Measurements from ENCODE around the gene BMPR1A. TPM values are rescaled to one million over a fixed set of nuclear protein-coding genes. Genes with fewer than 3 reads are reported as not detected.
A peak's percentile ranks its signal among the peaks of the same experiment; 100 is the strongest.

Gene BMPR1A
- total RNA-seq, 3 donors from 2014 or later, result 49.8 to 87.2 (median 57.4) TPM

GRCh38 chr10:86755454-86755739 lies 1.0 kb upstream of the BMPR1A start:
- Histone ChIP-seq H3K9me3 (no peaks in the 10 kb centered on the region), H3K27ac (peak overlapping the region; percentile 95 to 97), H3K4me3 (peak overlapping the region; percentile 63 to 93 (median 81)), H3K4me1 (no peaks in the 10 kb centered on the region), H3K36me3 (no peaks in the 10 kb centered on the region), H3K27me3 (no peaks in the 10 kb centered on the region)
- TF ChIP-seq POLR2AphosphoS5 (IDR thresholded peaks at IDR 0.05) (no peak), POLR2A (IDR thresholded peaks at IDR 0.05) (no peak)
- TF ChIP-seq, protein P1, sequence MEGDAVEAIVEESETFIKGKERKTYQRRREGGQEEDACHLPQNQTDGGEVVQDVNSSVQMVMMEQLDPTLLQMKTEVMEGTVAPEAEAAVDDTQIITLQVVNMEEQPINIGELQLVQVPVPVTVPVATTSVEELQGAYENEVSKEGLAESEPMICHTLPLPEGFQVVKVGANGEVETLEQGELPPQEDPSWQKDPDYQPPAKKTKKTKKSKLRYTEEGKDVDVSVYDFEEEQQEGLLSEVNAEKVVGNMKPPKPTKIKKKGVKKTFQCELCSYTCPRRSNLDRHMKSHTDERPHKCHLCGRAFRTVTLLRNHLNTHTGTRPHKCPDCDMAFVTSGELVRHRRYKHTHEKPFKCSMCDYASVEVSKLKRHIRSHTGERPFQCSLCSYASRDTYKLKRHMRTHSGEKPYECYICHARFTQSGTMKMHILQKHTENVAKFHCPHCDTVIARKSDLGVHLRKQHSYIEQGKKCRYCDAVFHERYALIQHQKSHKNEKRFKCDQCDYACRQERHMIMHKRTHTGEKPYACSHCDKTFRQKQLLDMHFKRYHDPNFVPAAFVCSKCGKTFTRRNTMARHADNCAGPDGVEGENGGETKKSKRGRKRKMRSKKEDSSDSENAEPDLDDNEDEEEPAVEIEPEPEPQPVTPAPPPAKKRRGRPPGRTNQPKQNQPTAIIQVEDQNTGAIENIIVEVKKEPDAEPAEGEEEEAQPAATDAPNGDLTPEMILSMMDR (IDR thresholded peaks at IDR 0.05), result no peak
- DNase-seq (ENCODE audit: low spot score in 2 of 2), result no peak
- intact Hi-C loops (cut with DNase I; ENCODE audit: low total_unique reads), result no loop called here

DNA sequence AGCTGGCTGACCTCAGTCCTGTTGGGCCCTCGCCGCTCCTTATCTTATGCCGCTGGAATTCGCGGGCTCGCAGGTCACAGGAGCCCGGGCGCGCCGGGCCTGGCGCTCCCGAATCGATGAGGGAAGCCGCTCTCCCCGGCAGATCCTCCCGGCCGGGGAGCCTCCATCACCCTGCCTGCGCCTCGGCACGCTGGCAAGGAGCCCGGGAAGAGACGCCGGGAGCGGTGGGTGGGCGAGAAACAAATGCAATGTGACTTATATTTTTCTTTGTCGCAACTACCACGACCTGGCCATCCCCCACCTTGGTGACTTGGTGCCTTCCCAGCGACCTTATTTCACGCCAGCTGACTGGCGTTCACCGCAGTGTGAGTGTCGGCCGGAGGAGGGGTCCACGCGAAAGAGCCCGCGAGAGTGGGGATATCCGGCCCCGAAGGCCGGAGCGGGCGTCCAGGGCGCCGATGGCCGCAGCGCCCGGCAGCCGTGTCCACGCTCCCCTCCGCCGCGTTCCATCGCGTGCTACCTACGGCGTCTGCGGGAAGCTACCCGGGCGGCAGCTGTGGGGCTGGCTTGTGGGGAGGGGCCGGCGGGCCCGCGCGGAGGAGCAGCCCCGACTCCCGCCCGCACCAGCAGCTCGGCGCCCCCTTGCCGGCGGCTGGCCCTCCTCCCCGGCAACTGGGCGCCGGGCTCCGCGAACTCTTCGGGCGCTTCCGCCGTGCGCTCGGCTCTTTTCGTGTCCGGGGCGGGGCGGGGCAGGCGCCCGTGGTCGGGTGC lies 494 bp upstream of the BMPR1A start:
- H3K27me3 ChIP-seq, result no peaks in the 10 kb centered on the region
- H3K4me1 ChIP-seq, result no peaks in the 10 kb centered on the region
- peak overlapping the region; percentile 63 to 93 (median 81) for H3K4me3 ChIP-seq
- H3K9me3 ChIP-seq, result no peaks in the 10 kb centered on the region
- DNase-seq (ENCODE audit: low spot score in 2 of 2), result peak; percentile 51 to 60
- H3K36me3 ChIP-seq, result no peaks in the 10 kb centered on the region
- peak overlapping the region; percentile 95 to 97 for H3K27ac ChIP-seq
- TF ChIP-seq POLR2A (IDR thresholded peaks at IDR 0.05) (no peak), POLR2AphosphoS5 (IDR thresholded peaks at IDR 0.05) (peak; percentile 31 to 58 (median 51))
- intact Hi-C loops (cut with DNase I; ENCODE audit: low total_unique reads), result no loop called here

DNA sequence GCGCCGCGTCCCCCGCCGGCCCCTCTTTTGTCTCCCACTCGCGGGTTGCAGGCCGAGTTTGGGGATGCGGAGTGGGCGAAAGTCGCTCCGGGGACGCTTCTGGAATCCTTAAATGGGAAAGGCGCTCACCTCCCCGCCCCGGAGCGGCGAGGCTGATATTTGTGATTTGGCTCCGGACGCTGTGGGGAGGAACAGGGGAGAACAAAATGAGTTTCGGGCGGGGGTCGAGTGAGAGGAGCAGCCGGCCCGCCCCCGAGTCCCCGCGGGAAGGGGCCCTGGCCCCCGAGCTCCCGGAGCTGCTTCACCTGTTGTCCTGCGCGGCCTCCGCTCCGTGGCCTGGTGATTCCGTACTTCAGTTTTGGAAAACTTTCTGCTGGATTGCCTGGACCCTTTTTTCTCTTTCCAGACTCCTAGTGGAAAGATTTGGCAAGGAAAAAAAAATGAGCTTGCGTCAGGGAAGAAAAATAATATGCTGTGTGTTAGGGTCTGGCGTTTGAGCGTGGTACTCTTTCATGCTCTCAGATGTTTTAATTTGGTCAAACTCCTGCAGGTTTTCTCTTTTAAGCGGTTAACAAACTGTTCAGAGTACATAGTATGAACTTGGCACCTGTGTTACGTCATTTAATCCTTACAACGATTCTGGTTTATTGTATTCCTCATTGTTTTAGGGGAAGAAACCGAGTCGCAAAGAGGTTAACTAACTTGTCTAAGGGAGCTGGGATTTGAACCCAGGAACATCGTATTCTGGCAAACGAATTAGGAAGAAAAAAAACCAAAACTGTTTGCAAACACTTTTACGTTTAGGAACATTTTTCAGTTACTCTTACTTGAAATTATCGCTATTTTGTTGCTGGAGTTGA lies 924 bp downstream of the BMPR1A start:
- Histone ChIP-seq H3K9me3 (no peaks in the 10 kb centered on the region), H3K4me3 (peak overlapping the region; percentile 63 to 93 (median 81)), H3K4me1 (no peaks in the 10 kb centered on the region), H3K36me3 (no peaks in the 10 kb centered on the region), H3K27ac (peak overlapping the region; percentile 95 to 97), H3K27me3 (no peaks in the 10 kb centered on the region)
- intact Hi-C loops (cut with DNase I; ENCODE audit: low total_unique reads), result no loop called here
- TF ChIP-seq, protein P1 (IDR thresholded peaks at IDR 0.05), result peak; percentile 19 to 54 (median 29)
- peak in 2 of 3 donors; percentile 30 to 59 for TF ChIP-seq POLR2AphosphoS5 (IDR thresholded peaks at IDR 0.05)
- TF ChIP-seq POLR2A (IDR thresholded peaks at IDR 0.05), result no peak
- peak in 1 of 2 donors; percentile 32 for DNase-seq (ENCODE audit: low spot score in 2 of 2)

GRCh38 chr10:86758189-86759072 lies 2.0 kb downstream of the BMPR1A start:
- H3K4me1 ChIP-seq, result no peaks in the 10 kb centered on the region
- H3K9me3 ChIP-seq, result no peaks in the 10 kb centered on the region
- TF ChIP-seq POLR2AphosphoS5 (IDR thresholded peaks at IDR 0.05), result no peak
- TF ChIP-seq POLR2A (IDR thresholded peaks at IDR 0.05), result no peak
- TF ChIP-seq, protein P1 (IDR thresholded peaks at IDR 0.05), result no peak
- H3K4me3 ChIP-seq, result peak overlapping the region; percentile 63 to 93 (median 81)
- H3K27me3 ChIP-seq, result no peaks in the 10 kb centered on the region
- no peaks in the 10 kb centered on the region for H3K36me3 ChIP-seq
- intact Hi-C loops (cut with DNase I; ENCODE audit: low total_unique reads), result no loop called here
- DNase-seq (ENCODE audit: low spot score in 2 of 2), result no peak
- H3K27ac ChIP-seq, result peak overlapping the region; percentile 95 to 97

- Histone ChIP-seq H3K27me3 (no peaks in the 10 kb centered on the region), H3K9me3 (no peaks in the 10 kb centered on the region), H3K4me3 (peak overlapping the region; percentile 50 to 81 (median 63)), H3K36me3 (no peaks in the 10 kb centered on the region), H3K4me1 (no peaks in the 10 kb centered on the region), H3K27ac (peak overlapping the region in 1 of 2 donors; percentile 95)
- TF ChIP-seq, protein P1 (IDR thresholded peaks at IDR 0.05), result no peak
- TF ChIP-seq POLR2A (IDR thresholded peaks at IDR 0.05) (no peak), POLR2AphosphoS5 (IDR thresholded peaks at IDR 0.05) (no peak)
- DNase-seq (ENCODE audit: low spot score in 2 of 2), result no peak
- intact Hi-C loops (cut with DNase I; ENCODE audit: low total_unique reads), result no loop called here
Observed at GRCh38 chr10:86759073-86759672, 2.8 kb downstream of the BMPR1A start.
